HL-60 (cell line): Measurements from ENCODE around the gene CLSTN1.

Experiments
- DNase-seq, 2 experiments: peaks; one replicate each; pipeline ENCODE4 v3.0.0-alpha.2; 2010 to 2020; ENCODE audit warnings: low read depth in 1 of 2, low spot score in 1 of 2
- H3K27ac ChIP-seq: fragments of 250-450 bp; sonication (Bioruptor Pico); replicated peaks from 2 replicates; pipeline ENCODE4 v1.5.1; 2020; ENCODE audit warnings: mild to moderate bottlenecking, moderate library complexity
- H3K27me3 ChIP-seq: fragments of 250-450 bp; sonication (Bioruptor Pico); 2 replicates; pipeline ENCODE4 v1.5.1; 2021; ENCODE audit warnings: mild to moderate bottlenecking, moderate library complexity; ENCODE audit not compliant: insufficient read depth, poor library complexity, severe bottlenecking
- H3K4me3 ChIP-seq: replicated peaks from 2 replicates; pipeline ENCODE4 v1.5.1; 2011; ENCODE audit warnings: mild to moderate bottlenecking, control low read depth, low read length; ENCODE audit not compliant: insufficient read depth
- GABPA ChIP-seq: IDR thresholded peaks from 2 replicates; pipeline ENCODE4 v1.6.1; 2012; ENCODE audit warnings: low read depth
- POLR2AphosphoS5 ChIP-seq: IDR thresholded peaks from 2 replicates; pipeline ENCODE4 v1.6.1; 2012; ENCODE audit warnings: low read depth
- REST ChIP-seq: IDR thresholded peaks from 2 replicates; pipeline ENCODE4 v1.6.1; 2012; ENCODE audit warnings: low read depth; ENCODE audit not compliant: insufficient replicate concordance
- SPI1 ChIP-seq: IDR thresholded peaks from 2 replicates; pipeline ENCODE4 v1.6.1; 2012; ENCODE audit warnings: low read depth, mild to moderate bottlenecking, borderline replicate concordance
- TF ChIP-seq, protein P1 (sequence below): IDR thresholded peaks from one replicate; pipeline ENCODE4 v1.5.1; 2011; ENCODE audit warnings: low read length, control low read depth, inconsistent platforms; ENCODE audit not compliant: insufficient read depth

The CLSTN1 gene

GRCh38 chr1:9776685-9777084 is 47.1 kb downstream of the CLSTN1 start:
- Histone ChIP-seq H3K27me3 (no peaks in the 10 kb centered on the region), H3K27ac (no peak overlapping the region), H3K4me3 (no peak overlapping the region)
- TF ChIP-seq POLR2AphosphoS5 (no peak), SPI1 (no peak), REST (no peak), GABPA (no peak)
- TF ChIP-seq, protein P1, sequence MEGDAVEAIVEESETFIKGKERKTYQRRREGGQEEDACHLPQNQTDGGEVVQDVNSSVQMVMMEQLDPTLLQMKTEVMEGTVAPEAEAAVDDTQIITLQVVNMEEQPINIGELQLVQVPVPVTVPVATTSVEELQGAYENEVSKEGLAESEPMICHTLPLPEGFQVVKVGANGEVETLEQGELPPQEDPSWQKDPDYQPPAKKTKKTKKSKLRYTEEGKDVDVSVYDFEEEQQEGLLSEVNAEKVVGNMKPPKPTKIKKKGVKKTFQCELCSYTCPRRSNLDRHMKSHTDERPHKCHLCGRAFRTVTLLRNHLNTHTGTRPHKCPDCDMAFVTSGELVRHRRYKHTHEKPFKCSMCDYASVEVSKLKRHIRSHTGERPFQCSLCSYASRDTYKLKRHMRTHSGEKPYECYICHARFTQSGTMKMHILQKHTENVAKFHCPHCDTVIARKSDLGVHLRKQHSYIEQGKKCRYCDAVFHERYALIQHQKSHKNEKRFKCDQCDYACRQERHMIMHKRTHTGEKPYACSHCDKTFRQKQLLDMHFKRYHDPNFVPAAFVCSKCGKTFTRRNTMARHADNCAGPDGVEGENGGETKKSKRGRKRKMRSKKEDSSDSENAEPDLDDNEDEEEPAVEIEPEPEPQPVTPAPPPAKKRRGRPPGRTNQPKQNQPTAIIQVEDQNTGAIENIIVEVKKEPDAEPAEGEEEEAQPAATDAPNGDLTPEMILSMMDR, result no peak
- DNase-seq, result no peak

DNA sequence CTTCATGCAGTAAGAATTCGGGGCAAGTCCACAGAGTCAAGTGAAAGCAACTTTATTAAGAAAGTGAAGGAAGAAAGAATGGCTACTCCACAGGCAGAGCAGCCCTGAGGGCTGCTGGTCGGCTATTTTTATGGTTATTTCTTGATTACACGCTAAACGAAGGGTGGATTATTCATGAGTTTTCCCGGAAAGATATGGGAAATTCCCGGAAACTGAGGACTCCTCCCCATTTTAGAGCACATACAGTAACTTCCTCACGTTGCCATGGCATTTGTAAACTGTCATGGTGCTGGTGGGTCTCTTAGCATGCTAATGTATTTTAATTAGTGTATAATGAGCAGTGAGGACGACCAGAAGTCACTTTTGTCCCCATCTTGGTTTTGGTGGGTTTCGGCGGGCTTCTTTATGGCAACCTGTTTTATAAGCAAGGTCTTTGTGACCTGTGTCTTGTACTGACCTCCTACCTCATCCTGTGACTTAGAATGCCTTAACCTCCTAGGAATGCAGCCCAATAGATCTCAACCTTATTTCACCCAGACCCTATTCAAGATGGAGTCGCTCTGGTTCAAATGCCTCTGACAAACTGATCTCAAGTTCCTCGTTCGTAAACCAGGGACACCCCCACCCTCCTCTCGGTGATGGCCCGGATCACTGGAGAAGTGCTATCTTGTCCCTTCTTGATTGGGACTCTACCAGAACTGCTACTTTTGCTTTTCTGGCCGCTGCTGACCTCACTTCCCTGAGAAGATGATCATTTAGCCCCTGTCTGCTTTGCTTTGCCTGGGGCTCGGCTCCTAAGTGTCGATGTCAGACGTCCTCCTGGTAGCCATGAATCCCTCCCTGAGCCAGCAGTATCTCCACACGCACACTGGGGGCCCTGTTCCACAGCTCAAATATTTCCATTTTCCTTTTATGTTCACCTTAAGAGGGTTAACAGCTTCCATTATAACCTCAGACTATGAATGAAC is 48.8 kb downstream of the CLSTN1 start:
- H3K27me3 ChIP-seq, result no peaks in the 10 kb centered on the region
- H3K27ac ChIP-seq, result no peak overlapping the region
- TF ChIP-seq GABPA (no peak), SPI1 (no peak)
- H3K4me3 ChIP-seq, result no peak overlapping the region
- DNase-seq, result no peak

DNA sequence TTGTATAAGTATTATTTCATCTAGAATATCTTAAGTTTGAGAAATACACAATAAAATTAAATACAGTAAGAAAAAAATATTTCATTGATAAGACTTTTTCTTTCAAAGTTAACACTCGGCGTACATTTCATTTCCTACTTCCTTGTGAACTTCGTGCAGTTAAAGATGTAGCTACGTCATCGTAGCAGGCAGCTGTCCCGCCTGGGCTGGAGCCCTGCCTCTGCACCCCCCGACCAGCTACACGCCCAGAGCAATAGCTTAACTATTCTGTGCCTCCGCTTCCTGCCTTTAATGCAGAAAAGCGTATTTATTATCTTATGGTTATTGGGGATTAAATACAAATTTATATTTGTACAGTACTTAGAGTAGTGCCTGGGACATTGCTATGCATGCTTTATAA is 53.5 kb downstream of the CLSTN1 start:
- no peaks in the 10 kb centered on the region for H3K27me3 ChIP-seq
- no peak for TF ChIP-seq POLR2AphosphoS5
- no peak for TF ChIP-seq GABPA
- TF ChIP-seq, protein P1, result no peak
- DNase-seq, result no peak
- H3K27ac ChIP-seq, result no peak overlapping the region
- H3K4me3 ChIP-seq, result no peak overlapping the region

DNA sequence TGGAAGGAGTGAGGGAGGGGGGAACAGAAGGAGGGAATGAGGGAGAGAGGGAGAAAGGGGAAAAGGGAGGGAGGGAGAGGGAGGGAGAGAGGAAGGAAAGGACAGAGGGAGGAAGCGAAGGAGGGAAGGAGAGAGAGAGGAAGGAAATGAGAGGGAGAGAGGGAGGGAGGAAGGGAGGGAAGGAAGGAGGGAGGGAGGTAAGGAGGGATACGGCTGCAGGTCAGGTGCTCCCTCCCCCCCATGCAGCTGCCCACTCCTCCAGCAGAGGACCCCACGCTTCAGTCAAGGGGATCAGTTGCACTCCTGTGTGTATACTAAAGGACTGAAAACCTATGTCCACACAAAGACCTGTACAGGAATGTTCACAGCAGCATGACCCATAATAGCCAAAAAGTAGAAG is 54.8 kb downstream of the CLSTN1 start:
- TF ChIP-seq REST, result no peak
- TF ChIP-seq POLR2AphosphoS5, result no peak
- TF ChIP-seq SPI1, result no peak
- TF ChIP-seq, protein P1, result no peak
- TF ChIP-seq GABPA, result no peak
- Histone ChIP-seq H3K27me3 (no peaks in the 10 kb centered on the region), H3K4me3 (no peak overlapping the region), H3K27ac (no peak overlapping the region)
- DNase-seq, result no peak
